Retina (tissue), 1 donor: ENCODE data around the gene TANC1.

ENCODE experiments used
- DNase-seq: peaks from one replicate; pipeline ENCODE4 v3.0.0-alpha.2; 2016

TANC1 gene

DNA sequence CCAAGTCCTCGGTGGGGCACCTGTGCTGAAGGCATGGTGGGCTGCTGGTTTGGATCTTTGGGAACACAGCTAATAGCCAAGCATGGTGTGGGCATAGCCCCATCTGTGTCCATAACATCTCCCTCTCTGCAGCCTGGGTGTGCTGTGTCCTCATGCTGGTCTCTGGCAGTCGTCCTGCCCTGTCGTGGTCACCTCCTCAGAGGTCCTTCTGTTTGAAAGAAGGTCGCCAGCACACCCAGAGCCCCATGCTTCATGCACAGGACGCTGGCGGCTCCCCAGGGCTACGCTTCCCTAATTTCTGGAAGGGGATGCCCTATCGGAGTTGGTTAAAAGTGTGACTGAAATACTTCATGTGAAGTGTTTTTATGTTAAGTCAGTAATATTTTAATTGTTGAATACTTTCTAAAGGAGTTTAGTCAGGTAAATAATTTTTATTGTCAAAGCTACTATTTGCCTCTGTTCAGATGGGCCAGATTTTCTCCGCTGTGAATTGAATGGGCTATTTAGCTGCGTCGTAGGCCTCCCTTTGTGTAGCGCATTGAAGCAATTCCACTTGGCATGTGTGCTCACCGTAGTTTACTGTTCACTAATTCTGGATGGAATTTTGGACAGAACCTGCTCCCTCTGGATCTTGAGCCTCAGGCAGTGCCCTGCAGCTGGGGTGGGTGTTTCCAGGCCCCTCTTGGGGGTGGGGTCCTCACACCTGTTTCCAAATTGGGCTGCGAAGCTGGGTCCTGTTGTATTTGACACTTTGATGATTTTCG is 236.1 kb downstream of the TANC1 start:
- no peak for DNase-seq

- DNase-seq, result no peak
Observed at GRCh38 chr2:159206736-159207380, 238.4 kb downstream of the TANC1 start.

GRCh38 chr2:159208438-159208837 is 240.0 kb downstream of the TANC1 start:
- no peak for DNase-seq

- no peak for DNase-seq
Observed at GRCh38 chr2:159209341-159210306, 241.2 kb downstream of the TANC1 start.

DNA sequence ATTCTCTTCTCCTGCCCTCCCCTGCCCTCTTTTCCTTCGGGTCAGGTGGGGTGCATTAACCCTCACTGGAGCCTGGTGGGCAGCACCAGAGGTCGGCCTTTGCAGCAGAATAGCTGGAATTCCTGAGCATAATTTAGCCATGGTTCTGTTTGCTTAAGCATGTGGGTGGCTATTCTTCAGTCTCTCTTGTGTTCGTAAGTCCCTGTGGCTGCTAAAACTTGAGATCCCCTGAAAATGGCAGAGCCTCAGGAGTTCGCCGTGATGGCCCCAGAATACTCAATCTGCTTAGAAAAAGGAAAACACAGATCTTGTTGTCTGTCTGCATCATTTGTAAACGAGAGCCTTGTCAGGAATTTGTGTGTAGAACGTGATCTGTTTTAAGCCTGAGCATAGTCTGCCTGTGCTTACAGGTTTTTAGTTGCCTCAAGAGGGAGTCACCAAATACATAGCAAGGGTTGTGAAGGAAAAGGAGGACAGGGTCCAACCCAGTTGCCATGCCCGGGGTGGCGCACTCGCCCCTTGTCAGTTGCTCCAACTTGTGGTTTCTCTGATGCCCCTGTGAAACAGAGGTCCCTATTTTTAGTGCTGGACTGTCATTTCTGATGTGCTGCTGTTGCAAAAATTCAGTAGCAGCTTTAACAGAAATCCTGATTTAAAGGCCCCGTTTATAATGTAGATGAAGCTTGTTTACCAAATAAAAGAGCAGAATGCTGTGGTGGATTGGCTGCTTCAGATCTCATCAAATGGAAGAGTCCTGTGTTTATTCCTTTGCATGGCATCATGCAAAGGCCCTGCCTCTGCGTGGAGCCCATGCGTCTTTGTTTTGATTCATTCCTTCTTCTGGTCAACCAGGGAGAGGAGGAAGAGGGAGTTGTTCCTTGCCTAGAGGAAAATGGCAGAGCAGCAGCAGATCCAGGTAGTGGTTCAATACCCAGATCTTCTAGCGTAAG is 243.3 kb downstream of the TANC1 start:
- peak; percentile 39 for DNase-seq

- DNase-seq, result no peak
Observed at GRCh38 chr2:159213296-159213695, 244.9 kb downstream of the TANC1 start.

DNA sequence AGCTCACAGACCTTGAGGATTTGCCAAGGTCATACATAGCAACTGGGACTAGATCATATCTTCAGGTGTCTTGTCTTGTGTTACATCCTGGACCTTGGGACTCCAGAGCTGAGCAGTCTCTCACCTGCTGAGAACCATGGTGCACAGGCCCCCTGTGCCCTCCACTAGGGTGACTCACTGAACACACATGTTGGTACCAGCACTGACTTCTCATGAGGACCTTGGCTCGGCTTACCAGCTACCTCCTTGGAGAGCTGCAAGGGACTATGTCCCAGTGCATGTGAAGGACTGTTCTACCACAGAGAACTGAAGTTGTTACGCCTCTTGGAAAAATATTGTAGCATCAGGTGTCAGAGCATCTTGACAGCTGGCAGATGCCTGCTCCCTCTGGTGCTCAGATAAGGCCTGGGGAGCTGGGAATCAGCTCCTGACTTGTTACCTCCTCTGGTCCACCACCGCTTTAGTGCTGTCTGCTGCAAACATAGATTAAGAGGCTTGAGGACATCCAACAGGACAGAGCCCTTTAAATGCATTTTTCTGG is 246.0 kb downstream of the TANC1 start:
- no peak for DNase-seq

DNA sequence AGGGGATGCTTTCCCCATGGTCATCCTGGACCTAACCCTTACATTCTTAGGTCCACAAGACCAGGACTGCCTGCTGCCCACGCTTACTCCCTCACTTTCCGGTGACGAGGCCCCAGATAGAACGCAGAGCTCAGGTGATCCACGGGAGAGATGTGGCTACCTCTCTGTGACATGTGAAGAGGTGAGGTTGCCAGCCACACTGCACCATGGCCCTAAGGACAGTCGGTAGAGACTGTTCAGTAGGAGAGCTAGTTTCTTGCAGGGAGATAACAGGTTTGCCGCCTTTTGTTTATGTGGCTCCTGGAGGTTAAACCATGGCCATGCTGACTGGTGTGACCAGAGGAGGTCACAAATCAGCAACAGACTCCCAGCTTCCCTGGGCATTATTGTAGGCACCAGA is 246.7 kb downstream of the TANC1 start:
- no peak for DNase-seq

GRCh38 chr2:159217676-159218075 is 249.2 kb downstream of the TANC1 start:
- no peak for DNase-seq

DNA sequence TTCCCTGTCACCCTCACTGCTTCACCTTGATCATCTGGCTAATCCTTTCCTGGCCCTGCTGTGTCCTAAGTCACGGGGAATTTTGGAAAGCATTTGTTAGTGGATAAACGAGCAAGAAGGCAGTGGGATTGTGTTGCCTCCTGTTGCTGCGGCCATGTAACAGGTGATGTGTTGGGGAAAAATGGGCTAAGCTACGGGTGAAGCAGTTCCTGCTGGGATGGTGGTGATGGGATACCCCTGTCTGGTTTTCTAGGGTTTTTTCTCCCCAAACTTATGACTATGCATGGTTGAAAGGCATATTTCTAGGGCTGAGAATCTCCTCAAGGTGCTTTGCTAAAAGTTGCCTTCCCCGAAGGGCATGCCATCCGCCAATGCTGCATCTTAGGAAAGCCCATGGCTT is 249.9 kb downstream of the TANC1 start:
- DNase-seq, result no peak

DNA sequence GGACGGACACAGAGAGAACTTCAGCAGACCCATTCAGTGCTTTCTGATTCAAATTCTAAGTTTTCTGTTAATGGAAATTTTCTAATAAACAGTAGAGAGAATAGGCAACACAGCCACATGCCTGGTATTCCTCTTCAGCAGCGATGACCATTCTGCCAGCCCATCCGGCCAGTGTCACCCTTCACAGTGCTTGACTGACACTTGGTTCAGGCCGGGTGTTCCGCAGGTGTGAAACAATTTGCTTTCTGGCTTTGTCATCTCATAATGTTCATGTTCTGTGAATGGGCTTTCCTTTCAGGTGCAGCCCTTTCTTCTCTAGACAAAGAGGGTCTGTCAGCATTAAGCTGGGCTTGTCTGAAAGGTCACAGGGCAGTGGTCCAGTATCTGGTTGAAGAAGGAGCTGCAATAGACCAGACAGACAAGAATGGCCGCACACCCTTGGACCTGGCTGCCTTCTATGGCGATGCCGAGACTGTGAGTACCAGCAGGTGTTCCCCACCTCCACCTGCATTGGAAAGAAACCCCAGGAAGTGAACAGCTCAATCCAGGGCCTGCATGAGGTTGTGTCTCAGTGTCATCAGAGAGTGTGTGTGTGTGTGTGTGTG is 251.1 kb downstream of the TANC1 start:
- DNase-seq, result no peak

- no peak for DNase-seq
Observed at GRCh38 chr2:159224061-159224813, 255.8 kb downstream of the TANC1 start.

GRCh38 chr2:159225025-159226016 is 256.9 kb downstream of the TANC1 start:
- peak; percentile 59 for DNase-seq

DNA sequence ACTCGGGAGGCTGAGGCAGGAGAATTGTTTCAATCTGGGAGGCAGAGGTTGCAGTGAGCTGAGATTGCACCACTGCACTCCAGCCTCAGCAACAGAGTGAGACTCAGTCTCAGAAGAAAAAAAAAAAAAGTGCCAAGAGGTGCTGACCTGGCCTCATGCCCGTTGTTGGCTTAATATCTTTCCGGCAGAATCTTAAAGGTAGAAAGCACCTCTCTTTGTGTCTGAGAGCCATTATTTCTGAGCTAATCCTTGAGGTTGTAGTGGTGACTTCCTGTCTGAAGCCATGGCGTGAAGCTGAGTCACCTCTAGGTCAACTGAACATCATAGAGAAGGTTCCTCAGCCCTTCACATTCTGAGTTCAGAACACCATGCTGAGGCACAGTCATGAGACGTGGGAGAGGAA is 257.6 kb downstream of the TANC1 start:
- DNase-seq, result no peak

GRCh38 chr2:159226608-159227385 is 258.4 kb downstream of the TANC1 start:
- no peak for DNase-seq

- no peak for DNase-seq
Observed at GRCh38 chr2:159227467-159227866, 259.0 kb downstream of the TANC1 start.

- DNase-seq, result no peak
Observed at GRCh38 chr2:159228081-159228581, 259.7 kb downstream of the TANC1 start.

DNA sequence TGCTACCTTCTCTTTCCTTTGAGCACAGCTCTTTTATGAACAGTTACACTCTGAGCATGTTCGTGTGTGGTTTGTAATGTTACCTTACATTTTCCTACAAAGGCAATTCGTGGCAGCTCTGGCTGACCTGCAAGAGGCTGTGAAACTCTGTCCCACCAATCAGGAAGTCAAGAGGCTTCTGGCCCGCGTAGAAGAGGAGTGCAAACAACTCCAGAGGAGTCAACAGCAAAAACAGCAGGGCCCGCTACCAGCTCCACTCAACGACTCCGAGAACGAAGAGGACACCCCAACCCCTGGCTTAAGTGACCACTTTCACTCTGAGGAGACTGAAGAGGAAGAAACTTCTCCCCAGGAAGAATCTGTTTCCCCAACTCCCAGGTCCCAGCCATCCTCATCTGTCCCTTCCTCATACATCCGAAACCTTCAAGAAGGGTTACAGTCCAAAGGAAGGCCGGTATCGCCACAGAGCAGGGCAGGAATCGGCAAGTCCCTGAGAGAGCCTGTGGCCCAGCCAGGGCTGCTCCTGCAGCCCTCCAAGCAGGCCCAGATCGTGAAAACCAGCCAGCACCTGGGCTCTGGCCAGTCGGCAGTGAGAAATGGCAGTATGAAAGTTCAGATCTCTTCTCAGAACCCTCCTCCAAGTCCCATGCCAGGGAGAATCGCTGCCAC is 261.2 kb downstream of the TANC1 start:
- no peak for DNase-seq
